PC-9 (cell line): ENCODE data around the gene ZSWIM8.

Source experiments
- EZH2 ChIP-seq: fragments of 200-600 bp; sonication (generic); IDR thresholded peaks from 2 replicates; pipeline ENCODE4 v1.8.0; 2017; ENCODE audit warnings: antibody characterized with exemption, low read depth
- TF ChIP-seq, protein P1 (sequence below): fragments of 200-600 bp; sonication (generic); conservative IDR thresholded peaks from 2 replicates; pipeline ENCODE4 v1.6.1; 2017; ENCODE audit warnings: mixed run types, antibody characterized with exemption, mild to moderate bottlenecking, moderate library complexity

DNA sequence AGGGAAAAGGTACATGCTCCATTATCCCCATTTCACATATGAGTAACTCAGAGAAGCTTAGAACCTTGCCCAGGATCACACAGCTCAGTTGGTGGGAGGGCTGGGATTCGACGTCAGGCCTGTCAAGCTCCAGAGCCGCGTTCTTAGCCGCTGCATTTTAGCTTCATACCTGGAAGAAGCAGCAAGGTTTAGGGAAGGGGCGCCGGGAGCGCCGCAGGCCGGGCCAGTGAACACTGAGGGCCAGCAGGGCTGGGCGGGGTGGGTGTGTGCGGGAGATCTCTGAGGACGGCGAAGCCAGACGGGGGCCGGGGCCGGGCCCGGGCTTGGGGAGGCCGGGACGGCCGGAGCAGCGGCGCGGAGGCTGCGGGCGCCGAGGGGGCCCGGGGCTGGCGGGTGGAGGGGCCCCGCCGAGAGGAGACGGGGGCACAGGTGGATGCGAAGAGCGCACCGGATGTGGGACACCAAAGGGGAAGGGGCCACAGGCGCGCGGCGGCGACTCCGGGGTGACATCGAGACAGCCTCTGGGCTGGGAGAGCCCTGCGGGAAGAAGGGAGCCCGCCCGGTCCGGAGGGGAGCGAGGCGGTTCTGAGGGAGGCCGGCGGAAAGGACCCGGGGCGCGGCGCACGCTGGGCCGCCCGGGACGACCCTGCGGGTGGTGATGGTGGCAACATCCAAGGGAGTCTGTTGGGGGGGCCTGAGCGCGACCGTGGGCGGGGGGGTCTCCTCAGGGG is 25.5 kb downstream of the ZSWIM8 start:
- TF ChIP-seq, protein P1, sequence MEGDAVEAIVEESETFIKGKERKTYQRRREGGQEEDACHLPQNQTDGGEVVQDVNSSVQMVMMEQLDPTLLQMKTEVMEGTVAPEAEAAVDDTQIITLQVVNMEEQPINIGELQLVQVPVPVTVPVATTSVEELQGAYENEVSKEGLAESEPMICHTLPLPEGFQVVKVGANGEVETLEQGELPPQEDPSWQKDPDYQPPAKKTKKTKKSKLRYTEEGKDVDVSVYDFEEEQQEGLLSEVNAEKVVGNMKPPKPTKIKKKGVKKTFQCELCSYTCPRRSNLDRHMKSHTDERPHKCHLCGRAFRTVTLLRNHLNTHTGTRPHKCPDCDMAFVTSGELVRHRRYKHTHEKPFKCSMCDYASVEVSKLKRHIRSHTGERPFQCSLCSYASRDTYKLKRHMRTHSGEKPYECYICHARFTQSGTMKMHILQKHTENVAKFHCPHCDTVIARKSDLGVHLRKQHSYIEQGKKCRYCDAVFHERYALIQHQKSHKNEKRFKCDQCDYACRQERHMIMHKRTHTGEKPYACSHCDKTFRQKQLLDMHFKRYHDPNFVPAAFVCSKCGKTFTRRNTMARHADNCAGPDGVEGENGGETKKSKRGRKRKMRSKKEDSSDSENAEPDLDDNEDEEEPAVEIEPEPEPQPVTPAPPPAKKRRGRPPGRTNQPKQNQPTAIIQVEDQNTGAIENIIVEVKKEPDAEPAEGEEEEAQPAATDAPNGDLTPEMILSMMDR = no peak
- TF ChIP-seq EZH2 = no peak
